Eye (tissue), 1 donor: ENCODE measurements around the gene PAQR8.
A peak's percentile ranks its signal among the peaks of the same experiment; 100 is the strongest.
"Not testable (repeated sequence)": the region's sequence is repeated elsewhere in the genome, so short reads cannot be mapped to it uniquely, and the experiment has no call there.

ENCODE experiments used
- DNase-seq: peaks from one replicate; pipeline ENCODE4 v3.0.0-alpha.2; 2015

PAQR8 gene

DNA sequence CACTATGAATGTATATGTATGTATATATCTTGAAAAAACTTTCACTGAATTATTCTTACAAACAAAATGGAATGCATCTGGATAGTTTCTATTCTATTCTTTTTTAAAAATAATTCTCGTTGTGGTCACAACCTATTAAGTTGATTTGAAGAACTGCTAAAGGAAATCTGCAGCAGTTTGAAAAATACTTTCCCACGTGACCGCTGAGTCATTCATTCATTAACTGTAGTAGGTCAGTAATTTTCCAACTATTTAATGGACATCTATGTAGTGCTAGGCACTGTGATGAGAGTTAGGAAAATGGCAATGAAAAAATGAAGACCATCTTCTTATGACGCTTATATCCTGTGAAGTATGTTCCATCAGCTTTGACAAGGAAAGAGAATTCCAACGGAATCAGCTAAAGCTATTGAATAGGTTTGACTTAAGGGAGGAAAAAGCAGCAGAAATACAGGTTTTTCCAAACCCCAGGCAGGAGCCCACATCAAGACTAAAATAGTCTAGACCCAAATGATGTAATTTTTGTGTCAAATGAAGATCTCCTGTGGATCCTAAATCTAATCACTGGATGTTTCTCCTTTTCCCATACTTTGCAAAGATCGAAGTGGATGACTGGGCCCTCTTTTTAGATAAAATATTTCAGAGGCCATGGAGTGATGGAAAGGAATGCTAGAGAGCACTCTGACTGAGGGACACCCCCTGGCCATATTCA, 54.1 kb downstream of the PAQR8 start:
- DNase-seq, result no peak

DNA sequence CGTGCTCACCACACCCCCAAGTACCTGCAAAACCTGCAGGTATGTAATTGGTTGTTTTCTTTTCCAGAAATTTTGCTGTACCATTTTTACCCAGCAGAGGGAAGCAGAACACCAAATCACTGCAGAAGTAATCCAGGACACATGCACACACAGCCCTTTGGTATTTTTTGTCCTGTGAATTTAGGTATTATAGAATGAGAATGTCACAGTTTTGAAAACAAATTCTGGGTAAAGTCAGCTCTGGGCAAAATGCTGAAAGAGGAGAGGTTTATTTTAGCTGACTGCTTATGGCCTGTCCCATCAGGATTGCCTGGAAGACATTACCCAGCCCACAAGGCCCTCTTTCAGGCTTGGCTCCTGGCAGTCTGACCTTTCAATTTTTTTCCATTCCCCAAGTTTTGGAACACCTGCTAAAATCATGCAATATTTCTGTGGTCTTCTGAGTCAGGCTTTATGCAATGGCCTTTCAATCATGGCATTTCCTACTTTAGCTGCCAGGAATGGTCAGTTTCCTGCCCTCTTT, 54.7 kb downstream of the PAQR8 start:
- DNase-seq, result peak; percentile 89

DNA sequence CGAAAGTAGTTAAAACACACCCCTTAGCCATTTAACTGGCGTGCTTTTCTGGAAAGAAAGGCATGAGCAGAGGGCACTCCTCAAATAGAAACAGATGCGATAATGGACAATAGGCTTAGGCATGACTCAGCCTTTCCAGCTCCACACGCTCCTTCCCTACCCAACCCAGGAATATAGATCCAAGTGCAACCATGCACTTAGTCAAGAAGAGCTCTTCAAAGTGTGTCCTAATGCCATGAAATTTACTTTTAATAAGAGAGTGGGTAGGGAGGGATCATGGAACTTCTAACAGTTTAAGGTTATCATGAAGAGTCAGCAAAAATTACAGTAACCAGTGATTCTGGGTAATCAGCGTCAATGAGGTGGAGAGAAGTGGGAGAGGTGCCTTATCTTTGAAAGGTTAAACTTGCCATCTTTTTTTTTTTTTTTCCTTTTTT, 55.7 kb downstream of the PAQR8 start:
- DNase-seq, result no peak

DNA sequence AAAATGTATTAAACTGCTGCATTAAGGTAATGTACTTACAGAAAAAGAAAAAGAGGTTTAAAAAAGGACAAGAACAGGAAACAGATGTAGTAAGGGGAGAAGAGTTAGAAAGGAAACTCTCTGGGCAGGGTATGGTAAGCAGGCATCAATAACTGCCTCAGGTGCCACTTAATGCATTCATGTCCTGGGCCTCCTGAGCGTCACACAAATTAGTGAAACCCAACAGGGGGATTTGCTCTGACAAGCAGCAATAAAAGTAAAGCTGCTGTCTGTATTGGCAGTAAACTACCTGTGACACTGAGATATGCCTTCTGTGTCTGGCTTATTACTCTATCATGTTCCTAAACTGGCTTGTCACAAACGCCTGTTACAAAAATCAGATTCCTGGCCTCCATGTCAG, 56.7 kb downstream of the PAQR8 start:
- no peak for DNase-seq

DNA sequence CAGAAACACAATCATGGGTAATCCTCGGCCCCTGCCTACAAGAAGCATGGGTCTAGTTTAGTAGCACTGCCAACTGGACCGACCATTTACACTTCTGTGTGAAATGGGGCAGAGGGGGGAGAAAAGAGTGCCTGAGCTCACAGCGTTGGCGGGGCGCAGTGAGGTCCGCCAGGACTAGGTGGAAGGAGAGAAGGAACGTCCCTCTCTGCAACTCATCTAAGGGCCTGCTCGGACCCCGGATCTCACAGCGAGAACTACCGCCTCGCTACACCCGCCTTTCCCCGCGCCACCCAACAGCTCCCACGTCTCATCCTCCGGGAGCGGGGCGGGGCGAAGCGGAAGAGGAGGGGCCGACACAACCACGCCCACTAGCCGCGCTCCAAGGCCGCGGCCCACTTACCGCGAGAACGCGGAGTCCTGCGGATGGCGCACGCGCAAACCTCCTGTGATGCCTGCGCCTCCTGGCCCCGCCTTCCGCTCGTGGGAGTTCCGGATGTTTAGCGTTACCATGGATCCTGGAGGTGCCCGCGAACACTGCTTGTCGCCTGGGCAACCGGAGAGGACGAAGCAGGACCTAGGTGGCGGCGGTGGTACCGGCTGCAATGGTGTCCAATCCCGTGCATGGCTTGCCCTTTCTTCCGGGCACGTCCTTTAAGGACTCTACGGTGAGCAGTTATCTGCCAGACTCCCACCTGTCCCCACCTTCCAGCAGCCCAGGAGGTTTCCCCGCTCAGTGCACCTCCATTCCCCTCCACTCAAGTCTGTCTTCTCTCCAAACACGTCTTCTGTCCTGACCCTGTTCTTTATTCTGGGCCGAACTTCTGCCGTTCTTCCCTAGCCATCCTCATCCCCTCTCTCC, 58.1 kb downstream of the PAQR8 start, which contains the start of gene EFHC1:
Gene EFHC1, plus strand, starts transcription at position 534 of the 859 bp plus-strand sequence. Its CDS starts 69 bp downstream, at position 603.
- DNase-seq, result peak; percentile 99

DNA sequence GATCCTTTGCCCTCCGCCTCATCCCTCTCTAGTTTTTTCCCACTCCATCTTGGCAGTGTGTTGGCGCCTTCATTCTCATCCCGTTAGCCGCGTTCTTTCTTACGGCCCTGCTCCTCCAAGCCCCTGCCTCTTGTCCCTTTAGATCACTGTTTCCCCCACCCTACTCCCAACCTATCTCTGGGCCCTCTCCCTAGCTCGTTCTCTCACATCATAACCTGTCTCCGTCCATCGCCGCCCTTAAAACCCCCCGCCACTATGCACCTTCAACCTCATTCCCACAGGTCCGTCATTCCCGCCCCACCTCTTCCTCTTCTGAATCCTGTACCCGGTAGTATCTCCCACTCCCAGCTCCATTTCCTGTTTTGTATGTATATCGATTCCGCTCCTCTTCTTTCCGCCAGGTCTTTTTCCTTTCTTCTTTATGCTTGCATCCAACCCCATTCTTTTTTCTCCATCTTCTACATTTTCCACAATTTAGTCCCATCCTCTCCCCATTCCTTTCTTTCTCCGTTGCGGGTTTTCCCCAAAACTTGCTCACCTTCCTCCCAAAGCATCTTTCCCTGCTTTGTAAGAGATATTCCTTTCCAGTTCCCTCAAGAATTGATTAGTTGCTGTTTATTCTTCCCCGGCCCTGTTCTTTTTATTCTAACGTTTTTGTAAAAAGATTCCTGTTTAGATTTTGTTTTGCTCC, 58.9 kb downstream of the PAQR8 start:
- DNase-seq, result peak; percentile 71

DNA sequence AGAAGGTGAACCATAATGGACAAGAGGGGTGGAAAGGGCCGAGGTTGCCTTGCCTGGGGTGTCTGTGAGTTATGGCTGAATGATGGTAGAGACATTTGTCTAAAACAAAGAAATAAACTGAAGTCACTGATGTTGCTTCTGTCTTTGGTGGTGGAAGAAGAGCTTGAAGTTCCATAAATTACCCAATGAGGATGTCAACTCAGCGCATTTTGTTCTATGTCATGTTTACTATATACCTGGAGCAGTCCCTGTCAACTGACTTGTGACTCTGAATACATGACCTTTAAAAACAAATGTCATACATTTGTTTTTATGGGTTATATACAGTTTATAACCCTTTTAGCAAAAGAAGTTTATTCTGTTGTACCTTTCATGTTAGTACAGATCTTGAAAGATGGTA, 60.2 kb downstream of the PAQR8 start:
- no peak for DNase-seq

DNA sequence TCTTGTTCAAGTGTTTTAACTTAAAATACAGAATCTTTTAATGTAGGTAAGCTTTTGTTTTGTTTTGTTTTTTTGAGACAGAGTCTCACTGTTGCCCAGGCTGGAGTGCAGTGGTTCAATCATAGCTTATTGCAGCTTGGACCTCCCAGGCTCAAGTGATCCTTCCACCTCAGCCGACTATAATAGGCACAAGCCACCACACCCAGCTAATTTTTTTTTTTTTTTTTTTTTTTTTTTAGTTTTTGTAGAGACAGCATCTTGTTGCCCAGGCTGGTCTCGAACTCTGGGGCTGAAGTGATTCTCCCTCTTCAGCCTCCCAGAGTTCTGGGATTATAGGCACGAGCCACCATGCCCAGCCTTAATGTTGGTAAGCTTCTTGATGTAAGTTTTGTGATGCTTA, 61.5 kb downstream of the PAQR8 start:
- DNase-seq, result no peak

DNA sequence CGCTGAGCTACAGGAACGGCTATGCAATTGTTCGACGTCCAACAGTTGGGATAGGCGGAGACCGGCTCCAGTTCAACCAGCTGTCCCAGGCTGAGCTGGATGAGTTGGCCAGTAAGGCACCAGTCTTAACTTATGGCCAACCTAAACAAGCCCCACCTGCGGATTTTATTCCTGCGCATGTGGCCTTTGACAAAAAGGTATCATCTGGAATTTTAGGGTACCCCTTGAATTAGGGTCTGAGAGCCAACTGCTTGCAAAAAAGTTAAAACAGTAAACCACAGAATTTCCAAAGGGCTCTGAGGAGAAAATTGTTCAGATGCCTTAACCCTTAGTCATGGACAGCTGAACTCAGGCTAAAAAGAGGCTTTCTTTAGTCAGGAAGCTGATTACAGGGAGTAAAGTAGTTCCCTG, 62.0 kb downstream of the PAQR8 start:
- DNase-seq, result peak; percentile 25

DNA sequence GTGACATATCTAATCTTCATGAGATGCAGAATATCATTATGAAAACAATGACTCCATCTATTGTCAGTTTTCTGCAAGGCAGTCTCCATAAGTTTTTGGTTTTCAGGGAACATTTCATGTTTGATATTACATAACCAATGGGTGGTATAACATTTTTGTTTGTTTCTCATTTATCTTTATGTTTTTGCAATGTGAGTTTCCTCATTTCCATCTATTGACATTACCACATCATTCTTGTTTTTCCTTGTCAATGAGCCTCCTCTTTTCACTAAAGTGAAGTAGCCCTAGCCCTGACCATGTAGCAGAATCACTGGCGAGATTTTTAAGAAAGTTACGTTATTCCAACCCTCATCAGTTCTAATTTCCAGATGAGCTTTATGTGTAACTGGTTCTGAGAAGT, 62.6 kb downstream of the PAQR8 start:
- DNase-seq, result no peak

DNA sequence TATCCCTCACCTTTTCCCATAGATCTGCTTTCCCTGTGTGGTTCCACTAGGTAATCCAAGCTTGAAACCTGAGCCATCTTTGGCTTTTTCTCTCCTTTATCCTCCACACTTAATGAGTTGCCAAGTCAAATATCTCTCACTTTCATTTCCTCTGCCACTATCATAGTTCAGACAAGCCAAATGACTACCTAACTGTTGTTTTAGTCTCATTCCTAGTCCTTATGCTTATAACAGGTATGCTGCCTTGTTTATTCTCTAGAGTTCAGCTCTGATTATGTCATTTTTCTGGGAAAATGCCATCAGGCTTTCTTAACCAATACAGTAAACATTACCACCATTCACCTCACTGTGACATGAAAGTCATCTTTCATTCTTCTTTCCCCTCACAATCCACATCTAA, 64.7 kb downstream of the PAQR8 start:
- no peak for DNase-seq

DNA sequence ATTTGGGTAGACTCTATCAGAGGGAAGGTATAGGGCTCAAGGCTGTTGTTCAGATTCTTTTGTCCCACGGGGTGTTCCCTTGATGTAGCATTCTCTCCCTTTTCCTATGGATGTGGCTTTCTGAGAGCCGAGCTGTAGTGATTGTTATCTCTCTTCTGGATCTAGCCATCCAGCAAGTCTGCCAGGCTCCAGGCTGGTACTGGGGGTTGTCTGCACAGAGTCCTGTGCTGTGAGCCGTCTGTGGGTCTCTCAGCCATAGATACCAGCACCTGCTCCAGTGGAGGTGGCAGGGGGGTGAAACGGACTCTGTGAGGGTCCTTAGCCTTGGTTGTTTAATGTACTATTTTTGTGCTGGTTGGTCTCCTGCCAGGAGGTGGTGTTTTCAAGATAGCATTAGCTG, 71.3 kb downstream of the PAQR8 start:
- DNase-seq, result not testable (repeated sequence)

DNA sequence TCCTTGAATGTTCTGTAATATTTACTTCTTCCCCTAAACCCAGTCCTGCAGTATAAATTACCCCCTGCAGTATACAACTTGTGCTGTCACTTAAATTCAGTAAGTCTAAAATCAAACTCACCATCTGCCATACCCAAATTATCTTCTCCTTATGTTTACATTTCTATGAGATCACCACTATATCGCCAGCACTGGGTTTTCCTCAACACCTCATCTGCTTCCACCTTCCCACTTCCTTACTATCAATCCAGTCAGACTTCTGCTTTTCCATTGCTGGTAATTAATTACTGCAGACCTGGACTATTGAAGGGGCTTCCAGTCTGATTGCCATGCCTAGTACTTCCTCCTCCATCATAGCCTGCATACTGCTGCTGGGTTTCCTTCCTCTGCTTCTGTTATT, 73.4 kb downstream of the PAQR8 start:
- DNase-seq, result no peak

DNA sequence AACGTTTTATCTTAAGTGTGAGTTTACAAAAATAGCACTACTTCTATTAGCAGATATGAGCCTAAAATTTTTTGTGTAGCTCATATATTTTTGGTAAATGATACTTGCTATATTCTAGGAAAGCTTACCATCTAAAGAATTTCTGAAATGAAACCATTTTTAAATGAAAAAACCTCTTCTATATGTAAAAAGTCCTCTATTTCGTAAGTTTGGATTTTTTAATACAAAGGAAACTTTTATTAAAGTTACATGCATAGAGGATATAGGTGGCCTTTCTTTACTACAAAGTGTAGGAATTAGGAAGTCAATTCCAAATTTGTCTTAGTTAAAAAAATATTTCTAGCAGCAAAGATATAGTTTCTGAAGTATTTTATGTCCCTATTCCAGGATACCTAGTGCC, 77.0 kb downstream of the PAQR8 start:
- no peak for DNase-seq

DNA sequence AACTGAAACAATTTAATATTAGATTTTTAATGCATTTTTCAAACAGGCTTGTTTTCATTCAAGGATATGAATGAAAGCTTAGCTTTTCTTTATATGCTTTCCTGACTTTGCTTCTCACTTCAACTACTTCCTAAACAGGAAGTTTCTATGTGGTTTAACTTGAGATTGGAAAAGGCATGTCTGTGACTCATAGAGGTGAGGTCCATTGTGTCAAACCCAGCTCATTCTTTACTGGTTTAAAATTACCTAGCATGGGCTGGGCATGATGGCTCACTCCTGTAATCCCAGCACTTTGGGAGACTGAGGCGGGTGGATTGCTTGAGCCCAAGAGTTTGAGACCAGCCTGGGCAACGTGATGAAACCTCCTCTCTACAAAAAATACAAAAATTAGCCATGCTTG, 92.6 kb downstream of the PAQR8 start:
- DNase-seq, result no peak

DNA sequence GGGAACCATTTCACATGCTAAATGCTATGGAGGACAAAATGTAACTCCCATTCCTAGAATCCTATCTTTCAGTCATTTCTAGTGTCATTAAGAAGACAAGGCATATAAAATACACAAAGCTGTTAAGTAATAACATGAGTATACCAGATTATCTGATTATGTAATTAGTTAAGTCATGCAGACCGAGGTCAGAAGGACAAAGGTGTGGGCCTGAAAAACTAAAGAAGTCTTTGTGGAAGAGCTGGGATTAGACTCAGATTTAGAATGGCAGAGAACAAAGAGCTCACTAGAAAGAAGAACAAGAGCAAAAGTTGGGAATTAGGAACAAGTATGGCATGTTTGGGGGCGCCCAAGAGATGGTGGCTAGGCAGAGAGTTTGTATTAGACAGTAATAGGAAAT, 95.1 kb downstream of the PAQR8 start:
- DNase-seq, result peak; percentile 30
